SU-DHL-6 (cell line): Measurements from ENCODE around the gene CACNA2D4.

ENCODE experiments used
- H2AFZ ChIP-seq: fragments of 200-600 bp; sonication (generic); 2 replicates; pipeline ENCODE4 v1.6.1; 2014; ENCODE audit warnings: low read depth, mild to moderate bottlenecking, moderate library complexity, mixed read lengths, antibody characterized with exemption, low read length; ENCODE audit not compliant: severe bottlenecking
- H3F3A ChIP-seq: fragments of 200-600 bp; shearing (Covaris generic); 2 replicates; pipeline ENCODE4 v1.6.0; 2016; ENCODE audit warnings: antibody characterized with exemption, mild to moderate bottlenecking; ENCODE audit not compliant: insufficient read depth
- H3K27ac ChIP-seq: fragments of 200-600 bp; sonication (generic); 2 replicates; pipeline ENCODE4 v1.5.1; 2016; ENCODE audit warnings: low read depth, mild to moderate bottlenecking, low read length, moderate library complexity, mixed read lengths
- H3K27me3 ChIP-seq: fragments of 200-600 bp; sonication (generic), shearing (Covaris generic); 2 replicates; pipeline ENCODE4 v1.6.0; 2014; ENCODE audit warnings: mild to moderate bottlenecking, low read length
- H3K36me3 ChIP-seq: fragments of 200-600 bp; sonication (generic); 2 replicates; pipeline ENCODE4 v1.6.1; 2014; ENCODE audit warnings: mild to moderate bottlenecking, low read length, mixed read lengths
- H3K4me2 ChIP-seq: fragments of 300-600, 200-600 bp; shearing (Covaris generic), sonication (generic); 2 replicates; pipeline ENCODE4 v1.6.0; 2014; ENCODE audit warnings: low read length, low read depth, mild to moderate bottlenecking; ENCODE audit not compliant: poor library complexity, severe bottlenecking
- H3K4me3 ChIP-seq: fragments of 200-600 bp; sonication (generic); 2 replicates; pipeline ENCODE4 v1.5.1; 2014; ENCODE audit warnings: antibody characterized with exemption, low read length, mild to moderate bottlenecking, mixed read lengths; ENCODE audit not compliant: insufficient read depth, poor library complexity, severe bottlenecking
- H3K79me2 ChIP-seq: fragments of 200-600 bp; sonication (generic); 2 replicates; pipeline ENCODE4 v1.6.1; 2014; ENCODE audit warnings: mild to moderate bottlenecking, low read length, moderate library complexity; ENCODE audit not compliant: insufficient read depth
- H3K9ac ChIP-seq: fragments of 200-600 bp; sonication (generic); 2 replicates; pipeline ENCODE4 v1.7.0; 2014; ENCODE audit warnings: mild to moderate bottlenecking, low read length
- H3K9me2 ChIP-seq: fragments of 200-600 bp; sonication (generic); replicated peaks from 2 replicates; pipeline ENCODE4 v1.6.1; 2014; ENCODE audit warnings: low read length; ENCODE audit not compliant: insufficient read depth
- H3K9me3 ChIP-seq: fragments of 200-600 bp; sonication (generic); 2 replicates; pipeline ENCODE4 v1.6.1; 2014; ENCODE audit warnings: low read length, mixed read lengths; ENCODE audit not compliant: insufficient read depth
- H4K20me1 ChIP-seq: fragments of 200-600 bp; sonication (generic); 2 replicates; pipeline ENCODE4 v1.6.1; 2014; ENCODE audit warnings: low read depth, mild to moderate bottlenecking, antibody characterized with exemption, low read length, moderate library complexity, mixed read lengths
- CTCF ChIP-seq: fragments of 200-600 bp; sonication (generic); IDR thresholded peaks from one replicate; pipeline ENCODE4 v1.5.1; 2017; ENCODE audit warnings: antibody characterized with exemption, mild to moderate bottlenecking, low read length, moderate library complexity; ENCODE audit not compliant: insufficient read depth, poor library complexity, severe bottlenecking
- EZH2phosphoT487 ChIP-seq: fragments of 200-600 bp; sonication (generic), shearing (Covaris generic); conservative IDR thresholded peaks from 2 replicates; pipeline ENCODE4 v1.6.1; 2018; ENCODE audit warnings: mild to moderate bottlenecking, antibody characterized with exemption, low read length, moderate library complexity, mixed read lengths

CACNA2D4 gene

GRCh38 chr12:1778911-1779310 is 139.5 kb downstream of the CACNA2D4 start:
- H3K9me2 ChIP-seq, result no peaks in the 10 kb centered on the region
- no peaks in the 10 kb centered on the region for H3K9me3 ChIP-seq
- H3K9ac ChIP-seq, result no peak overlapping the region
- peaks cover 18% of the 10 kb centered on the region; the same call in 1 of the 2 replicates for H3K36me3 ChIP-seq
- no peak overlapping the region for H3K27ac ChIP-seq
- no peak overlapping the region for H3K4me2 ChIP-seq
- TF ChIP-seq CTCF (no peak), EZH2phosphoT487 (no peak)
- H4K20me1 ChIP-seq, result no peaks in the 10 kb centered on the region; the same call in 1 of the 2 replicates
- no peak overlapping the region for H2AFZ ChIP-seq
- H3F3A ChIP-seq, result no peaks in the 10 kb centered on the region
- no peak overlapping the region for H3K4me3 ChIP-seq
- H3K27me3 ChIP-seq, result no peaks in the 10 kb centered on the region
- H3K79me2 ChIP-seq, result no peaks in the 10 kb centered on the region

GRCh38 chr12:1777798-1778197 is 140.7 kb downstream of the CACNA2D4 start:
- H3K36me3 ChIP-seq, result peaks cover 27% of the 10 kb centered on the region; the same call in 1 of the 2 replicates
- H3K27ac ChIP-seq, result no peak overlapping the region
- H3K4me2 ChIP-seq, result no peak overlapping the region
- no peaks in the 10 kb centered on the region for H3K27me3 ChIP-seq
- H3K9me3 ChIP-seq, result no peaks in the 10 kb centered on the region
- no peak overlapping the region for H3K4me3 ChIP-seq
- no peaks in the 10 kb centered on the region for H3F3A ChIP-seq
- no peaks in the 10 kb centered on the region; the same call in 1 of the 2 replicates for H4K20me1 ChIP-seq
- no peaks in the 10 kb centered on the region for H3K79me2 ChIP-seq
- no peak overlapping the region for H2AFZ ChIP-seq
- TF ChIP-seq EZH2phosphoT487 (no peak), CTCF (no peak)
- H3K9me2 ChIP-seq, result no peaks in the 10 kb centered on the region
- no peak overlapping the region for H3K9ac ChIP-seq

- H3K4me2 ChIP-seq, result no peak overlapping the region
- peaks cover 9% of the 10 kb centered on the region for H3K79me2 ChIP-seq
- H3K27ac ChIP-seq, result no peak overlapping the region
- no peaks in the 10 kb centered on the region for H3K27me3 ChIP-seq
- H3F3A ChIP-seq, result no peaks in the 10 kb centered on the region
- TF ChIP-seq CTCF, result no peak
- no peak for TF ChIP-seq EZH2phosphoT487
- no peak overlapping the region for H3K9ac ChIP-seq
- no peaks in the 10 kb centered on the region; the same call in 1 of the 2 replicates for H4K20me1 ChIP-seq
- H3K36me3 ChIP-seq, result peaks cover 27% of the 10 kb centered on the region; the same call in 1 of the 2 replicates
- no peak overlapping the region for H3K4me3 ChIP-seq
- H3K9me3 ChIP-seq, result no peaks in the 10 kb centered on the region
- no peaks in the 10 kb centered on the region for H3K9me2 ChIP-seq
- H2AFZ ChIP-seq, result no peak overlapping the region
Observed at GRCh38 chr12:1776170-1776921, 142.1 kb downstream of the CACNA2D4 start.
